HG02870 (cell line): ENCODE results near the gene DNAL4.

Experiments
- ATAC-seq: cut with Tn5 transposase; IDR thresholded peaks from one replicate; pipeline ENCODE4 v1.9.1; 2021; ENCODE audit warnings: mild to moderate bottlenecking, moderate library complexity; ENCODE audit not compliant: unreplicated experiment

Gene DNAL4

DNA sequence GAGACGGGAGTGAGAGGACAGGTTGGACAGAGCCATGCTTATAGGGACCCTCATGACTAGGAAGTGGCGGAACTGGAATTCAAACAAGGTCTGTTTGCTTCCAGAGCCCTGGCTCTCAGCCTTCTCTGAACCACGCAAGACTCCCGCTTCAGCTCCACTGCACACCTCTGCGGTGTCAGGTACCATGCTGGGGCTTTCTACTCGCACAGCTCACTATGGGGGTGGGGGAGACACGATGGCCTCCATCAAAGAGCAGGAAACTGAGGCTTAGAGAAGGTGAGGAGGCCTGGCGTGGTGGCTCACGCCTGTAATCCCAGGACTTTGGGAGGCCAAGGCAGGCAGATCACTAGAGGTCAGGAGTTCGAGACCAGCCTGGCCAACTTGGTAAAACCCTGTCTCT, 52.4 kb downstream of the DNAL4 start:
- ATAC-seq: no peak

- no peak for ATAC-seq
Observed at GRCh38 chr22:38741166-38741565, 52.8 kb downstream of the DNAL4 start.

GRCh38 chr22:38740754-38741153, 53.2 kb downstream of the DNAL4 start:
- ATAC-seq: no peak

- no peak for ATAC-seq
Observed at GRCh38 chr22:38740116-38740723, 53.7 kb downstream of the DNAL4 start.

- no peak for ATAC-seq
Observed at GRCh38 chr22:38739300-38740055, 54.5 kb downstream of the DNAL4 start.

- ATAC-seq: no peak
Observed at GRCh38 chr22:38738475-38739070, 55.4 kb downstream of the DNAL4 start.

GRCh38 chr22:38737302-38738060, 56.5 kb downstream of the DNAL4 start:
- ATAC-seq: no peak

DNA sequence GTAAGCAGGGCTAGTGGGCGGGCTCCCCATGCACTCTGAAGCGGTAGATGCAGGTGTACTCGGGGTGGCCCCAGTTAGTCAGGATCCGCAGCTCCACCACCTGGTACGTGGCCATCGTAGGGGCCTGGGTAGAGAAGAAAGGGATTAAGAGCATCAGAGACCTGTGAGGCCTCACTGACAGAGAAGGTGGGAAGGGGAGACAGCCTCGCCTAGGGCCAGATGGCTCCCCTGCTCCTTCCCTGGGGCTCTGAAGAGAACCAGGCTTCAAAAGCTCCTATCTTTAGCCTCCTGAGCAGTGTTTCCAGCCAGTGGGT, 57.7 kb downstream of the DNAL4 start:
- ATAC-seq: no peak

- ATAC-seq: no peak
Observed at GRCh38 chr22:38735465-38736256, 58.3 kb downstream of the DNAL4 start.

GRCh38 chr22:38735126-38735464, 58.8 kb downstream of the DNAL4 start:
- ATAC-seq: no peak

GRCh38 chr22:38734421-38735100, 59.4 kb downstream of the DNAL4 start:
- ATAC-seq: no peak

DNA sequence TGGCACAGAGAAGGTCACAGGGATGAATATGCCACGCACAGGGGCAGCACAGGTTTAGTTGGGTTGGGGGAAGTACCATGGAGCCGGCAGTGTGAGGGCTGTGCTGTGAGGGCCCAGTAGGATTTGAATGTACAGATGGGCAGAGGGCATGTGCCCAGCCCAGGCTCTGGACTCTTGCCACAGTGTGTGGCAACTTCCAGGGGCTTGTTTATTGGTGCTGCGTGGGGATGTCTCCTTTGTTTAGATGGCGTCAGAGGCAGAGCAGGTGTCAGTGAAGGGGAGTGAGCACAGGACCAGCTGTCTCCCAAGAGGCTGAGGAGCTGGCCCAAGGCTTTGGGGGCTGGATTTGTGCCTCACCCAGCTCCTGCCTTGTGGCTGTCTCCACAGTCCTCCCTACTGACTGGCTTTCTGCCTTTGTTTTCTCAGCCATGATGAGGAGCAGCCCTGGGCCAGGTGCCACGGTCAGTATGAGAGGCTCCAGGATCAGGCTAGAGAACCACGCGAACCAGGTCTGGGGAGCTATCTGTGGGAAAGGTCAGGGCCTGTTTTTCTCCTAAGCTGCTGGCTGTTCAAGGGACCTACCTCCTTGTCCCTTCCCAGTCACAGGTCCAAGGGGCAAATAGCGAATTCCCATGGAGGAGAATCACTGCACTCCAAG, 60.1 kb downstream of the DNAL4 start:
- no peak for ATAC-seq

GRCh38 chr22:38733329-38733723, 60.6 kb downstream of the DNAL4 start:
- no peak for ATAC-seq

DNA sequence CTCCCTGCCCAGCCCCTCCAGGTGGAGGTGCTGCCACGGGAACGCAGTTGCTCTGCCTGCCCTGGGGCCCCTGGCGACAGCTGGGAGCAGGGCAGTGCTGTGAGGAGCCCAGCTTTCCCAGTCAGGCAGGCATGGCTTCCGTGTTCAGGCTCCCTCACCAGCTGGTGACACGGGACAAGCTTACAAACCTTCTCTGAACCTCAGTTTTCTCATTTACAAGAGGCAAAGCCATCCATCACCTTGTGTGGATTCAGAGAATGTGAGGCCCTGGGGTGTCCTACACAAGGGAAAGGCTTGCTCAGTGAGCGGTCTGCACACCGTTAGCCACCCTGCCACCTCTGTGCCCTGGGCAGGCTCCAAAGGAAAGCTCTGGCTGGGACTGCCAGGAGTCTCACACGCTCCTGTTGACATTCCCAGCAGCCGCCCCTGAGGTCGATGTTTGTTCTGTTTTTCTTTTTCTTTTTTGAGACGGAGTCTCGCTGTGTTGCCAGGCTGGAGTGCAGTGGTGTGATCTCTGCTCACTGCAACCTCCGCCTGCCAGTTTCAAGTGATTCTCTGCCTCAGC, 61.6 kb downstream of the DNAL4 start:
- ATAC-seq: no peak

DNA sequence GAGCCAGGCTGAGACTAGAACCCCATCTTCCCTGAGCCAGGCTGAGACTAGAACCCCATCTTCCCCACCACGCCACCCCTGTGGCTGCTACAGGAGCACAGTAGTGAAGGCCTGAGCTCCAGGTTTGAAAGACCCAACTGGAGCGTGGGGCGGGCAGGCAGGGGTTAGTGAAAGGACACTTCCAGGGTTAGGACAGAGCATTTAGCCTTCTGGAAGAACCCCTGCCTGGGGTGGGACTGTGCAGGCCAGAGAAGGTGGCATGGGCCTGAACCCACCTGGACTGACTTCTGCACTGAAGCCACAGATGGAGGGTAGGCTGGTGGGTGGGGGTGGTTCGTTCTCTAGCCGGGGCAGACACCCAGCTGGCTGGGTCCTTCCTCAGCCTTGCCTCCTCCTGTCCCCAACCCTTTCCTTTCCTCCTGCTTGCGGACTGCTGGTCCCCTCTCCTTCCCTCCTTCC, 62.2 kb downstream of the DNAL4 start:
- ATAC-seq: no peak

GRCh38 chr22:38730411-38730871, 63.5 kb downstream of the DNAL4 start:
- no peak for ATAC-seq

GRCh38 chr22:38729946-38730345, 64.0 kb downstream of the DNAL4 start:
- ATAC-seq: no peak

DNA sequence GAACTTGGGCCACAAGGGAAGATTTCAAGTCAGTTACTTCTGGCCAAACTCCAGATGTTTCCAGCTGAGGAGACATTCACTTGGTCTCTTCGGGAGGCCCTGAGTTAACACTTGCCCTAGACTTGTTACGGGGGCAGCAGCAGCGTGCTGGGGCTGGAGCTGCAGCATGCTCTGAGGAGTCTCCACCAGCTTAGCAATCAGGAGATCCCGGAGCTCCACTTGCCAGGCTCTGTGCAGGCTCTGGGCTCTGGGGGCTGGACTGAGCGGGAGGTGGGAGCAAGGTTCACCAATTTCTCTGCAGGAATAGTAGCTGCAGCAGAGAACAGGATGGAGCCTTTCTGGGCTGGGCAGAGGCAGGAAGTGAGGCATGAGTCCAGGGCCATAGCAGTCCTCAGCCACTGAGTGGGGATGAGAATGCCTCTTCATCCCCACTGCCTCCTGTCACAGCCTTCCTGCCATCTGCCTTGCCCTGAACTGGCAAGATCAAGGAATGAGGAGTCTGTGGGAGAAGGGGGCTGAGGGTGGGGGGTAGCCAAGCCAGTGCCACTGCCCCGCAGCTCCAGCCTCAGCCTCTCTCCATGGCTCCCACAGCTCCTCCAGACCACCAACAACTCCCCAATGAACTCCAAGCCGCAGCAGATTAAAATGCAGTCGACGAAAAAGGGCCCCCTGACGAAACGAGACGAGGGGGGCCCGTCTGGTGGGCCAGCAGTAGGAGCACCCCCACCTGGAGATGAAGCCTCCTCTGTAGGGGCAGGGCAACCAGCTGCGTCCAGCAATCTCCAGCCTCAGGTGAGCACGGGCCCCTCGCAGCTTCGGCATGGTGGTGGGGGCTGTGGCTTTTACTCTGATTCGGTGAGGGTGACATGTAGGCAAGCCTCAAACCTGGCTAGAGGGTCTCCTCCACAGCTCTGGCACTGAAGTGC, 64.8 kb downstream of the DNAL4 start:
- no peak for ATAC-seq
